ENCODE results near the gene CLMN. TPM values are rescaled to one million over a fixed set of nuclear protein-coding genes. Genes with fewer than 3 reads are reported as not detected.

Gene CLMN, protein sequence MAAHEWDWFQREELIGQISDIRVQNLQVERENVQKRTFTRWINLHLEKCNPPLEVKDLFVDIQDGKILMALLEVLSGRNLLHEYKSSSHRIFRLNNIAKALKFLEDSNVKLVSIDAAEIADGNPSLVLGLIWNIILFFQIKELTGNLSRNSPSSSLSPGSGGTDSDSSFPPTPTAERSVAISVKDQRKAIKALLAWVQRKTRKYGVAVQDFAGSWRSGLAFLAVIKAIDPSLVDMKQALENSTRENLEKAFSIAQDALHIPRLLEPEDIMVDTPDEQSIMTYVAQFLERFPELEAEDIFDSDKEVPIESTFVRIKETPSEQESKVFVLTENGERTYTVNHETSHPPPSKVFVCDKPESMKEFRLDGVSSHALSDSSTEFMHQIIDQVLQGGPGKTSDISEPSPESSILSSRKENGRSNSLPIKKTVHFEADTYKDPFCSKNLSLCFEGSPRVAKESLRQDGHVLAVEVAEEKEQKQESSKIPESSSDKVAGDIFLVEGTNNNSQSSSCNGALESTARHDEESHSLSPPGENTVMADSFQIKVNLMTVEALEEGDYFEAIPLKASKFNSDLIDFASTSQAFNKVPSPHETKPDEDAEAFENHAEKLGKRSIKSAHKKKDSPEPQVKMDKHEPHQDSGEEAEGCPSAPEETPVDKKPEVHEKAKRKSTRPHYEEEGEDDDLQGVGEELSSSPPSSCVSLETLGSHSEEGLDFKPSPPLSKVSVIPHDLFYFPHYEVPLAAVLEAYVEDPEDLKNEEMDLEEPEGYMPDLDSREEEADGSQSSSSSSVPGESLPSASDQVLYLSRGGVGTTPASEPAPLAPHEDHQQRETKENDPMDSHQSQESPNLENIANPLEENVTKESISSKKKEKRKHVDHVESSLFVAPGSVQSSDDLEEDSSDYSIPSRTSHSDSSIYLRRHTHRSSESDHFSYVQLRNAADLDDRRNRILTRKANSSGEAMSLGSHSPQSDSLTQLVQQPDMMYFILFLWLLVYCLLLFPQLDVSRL
- 37.0 TPM for total RNA-seq (2013)
- polyA plus RNA-seq: 10 to 100 TPM; 22.0 to 33.7 (median 23.2) TPM
- 12.1 and 14.6 TPM in 2 replicates for polyA minus RNA-seq
- 24.3 to 236 (median 115) reads per million in 11 experiments for total RNA-seq

DNA sequence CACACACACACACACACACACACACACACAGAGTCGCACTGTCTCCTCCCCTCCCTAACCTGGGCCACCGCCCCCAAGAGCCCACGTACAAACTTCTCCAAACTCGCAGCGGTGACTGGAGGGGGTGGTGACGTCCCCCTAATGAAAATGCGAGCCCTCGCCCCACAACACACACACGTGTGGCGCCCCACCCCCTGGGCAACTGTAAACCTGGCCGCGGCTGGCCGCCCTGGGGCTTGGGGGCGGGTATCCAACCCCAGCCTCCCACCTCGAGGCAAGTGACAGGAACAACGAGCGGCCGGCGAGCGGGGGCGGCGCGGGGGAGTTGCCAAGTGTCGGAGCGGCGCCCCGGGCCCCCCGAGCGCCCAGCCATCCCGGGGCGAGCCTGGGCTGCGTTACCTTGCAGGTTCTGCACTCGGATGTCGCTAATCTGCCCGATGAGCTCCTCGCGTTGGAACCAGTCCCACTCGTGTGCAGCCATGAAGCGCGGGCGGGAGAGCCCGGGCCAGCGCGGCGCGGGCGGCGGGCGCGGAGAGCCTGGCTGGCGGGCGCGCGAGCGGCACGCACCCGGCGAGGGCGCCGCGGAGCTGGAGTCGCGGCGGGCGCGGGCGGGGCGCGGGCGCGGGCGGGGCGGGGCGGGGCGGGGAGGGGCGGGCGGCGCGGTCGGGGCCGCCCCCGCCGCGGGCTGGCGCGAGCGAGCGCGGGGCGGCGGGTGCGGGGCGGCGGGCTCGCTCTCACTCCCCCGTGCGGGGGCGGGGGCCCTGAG is at the start of gene CLMN:
Gene CLMN, minus strand, starts transcription at position 597 of the 766 bp plus-strand sequence. Its CDS starts 116 bp downstream, at position 481.
- no peaks in the 10 kb centered on the region for H3K27me3 ChIP-seq (ENCODE audit: control insufficient read depth in 2 of 2, insufficient read depth in 2 of 2, low read length in 2 of 2)
- peaks cover 30% of the 10 kb centered on the region for H3K79me2 ChIP-seq (ENCODE audit: insufficient read depth, low read length)
- Mint-ChIP-seq H3K9me3 (peaks cover 0 to 2% (median 0%) of the 10 kb centered on the region in 7 donors), H3K27me3 (ENCODE audit: low read depth in 3 of 3) (peaks cover 2 to 21% (median 7%) of the 10 kb centered on the region in 3 donors), H3K36me3 (peaks cover 9 to 16% of the 10 kb centered on the region in 2 donors), H3K27ac (peak within 1 kb of the TSS; percentile 85 to 96 (median 89)), H3K4me1 (peaks cover 82% of the 10 kb centered on the region), H3K4me3 (peak within 1 kb of the TSS; percentile 90 to 95)
- DNase-seq: peak; percentile 40 to 56 (median 52)
- H3K4me3 ChIP-seq (replicated peaks in 1 of 3; ENCODE audit: low read depth in 2 of 3, low read length in 3 of 3): peak within 1 kb of the TSS; percentile 69 to 84 (median 75)
- peak within 1 kb of the TSS; percentile 94 for H3K4me2 ChIP-seq (replicated peaks; ENCODE audit: extremely low read depth, low read length, poor library complexity, severe bottlenecking)
- intact Hi-C loops (cut with micrococcal nuclease): loop anchor here (5.0 to 10.0 kb wide), 4 partner anchors 38 to 195 kb away; partner anchors contain the start of gene SYNE3 (in 1 of the 2)
- no peaks in the 10 kb centered on the region for H3K36me3 ChIP-seq (replicated peaks in 1 of 2; ENCODE audit: control insufficient read depth in 1 of 2, insufficient read depth in 2 of 2, low read length in 2 of 2)
- peaks cover 77 to 80% of the 10 kb centered on the region in 2 donors for H3K4me1 ChIP-seq (ENCODE audit: control insufficient read depth in 1 of 2, insufficient read depth in 2 of 2, low read length in 2 of 2)
- TF ChIP-seq, protein P1, sequence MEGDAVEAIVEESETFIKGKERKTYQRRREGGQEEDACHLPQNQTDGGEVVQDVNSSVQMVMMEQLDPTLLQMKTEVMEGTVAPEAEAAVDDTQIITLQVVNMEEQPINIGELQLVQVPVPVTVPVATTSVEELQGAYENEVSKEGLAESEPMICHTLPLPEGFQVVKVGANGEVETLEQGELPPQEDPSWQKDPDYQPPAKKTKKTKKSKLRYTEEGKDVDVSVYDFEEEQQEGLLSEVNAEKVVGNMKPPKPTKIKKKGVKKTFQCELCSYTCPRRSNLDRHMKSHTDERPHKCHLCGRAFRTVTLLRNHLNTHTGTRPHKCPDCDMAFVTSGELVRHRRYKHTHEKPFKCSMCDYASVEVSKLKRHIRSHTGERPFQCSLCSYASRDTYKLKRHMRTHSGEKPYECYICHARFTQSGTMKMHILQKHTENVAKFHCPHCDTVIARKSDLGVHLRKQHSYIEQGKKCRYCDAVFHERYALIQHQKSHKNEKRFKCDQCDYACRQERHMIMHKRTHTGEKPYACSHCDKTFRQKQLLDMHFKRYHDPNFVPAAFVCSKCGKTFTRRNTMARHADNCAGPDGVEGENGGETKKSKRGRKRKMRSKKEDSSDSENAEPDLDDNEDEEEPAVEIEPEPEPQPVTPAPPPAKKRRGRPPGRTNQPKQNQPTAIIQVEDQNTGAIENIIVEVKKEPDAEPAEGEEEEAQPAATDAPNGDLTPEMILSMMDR (IDR thresholded peaks at IDR 0.05): no peak
- peak within 1 kb of the TSS; percentile 58 to 81 for H3K27ac ChIP-seq (ENCODE audit: low read depth in 1 of 2, low read length in 2 of 2)
- no peaks in the 10 kb centered on the region for H3K9me3 ChIP-seq (replicated peaks in 1 of 2; ENCODE audit: control insufficient read depth in 1 of 2, insufficient read depth in 1 of 2, low read length in 2 of 2)
- H3K9ac ChIP-seq (ENCODE audit: insufficient read depth, low read length, poor library complexity, severe bottlenecking): peak within 1 kb of the TSS; percentile 85
- H2AFZ ChIP-seq (ENCODE audit: insufficient read depth, low read depth, low read length, poor library complexity, severe bottlenecking): peak within 1 kb of the TSS; percentile 81
- WGBS (ENCODE audit: insufficient coverage): 0% methylated on average over 38 of the region's 98 CpGs
- H4K20me1 ChIP-seq (ENCODE audit: insufficient read depth, low read length): peaks cover 18% of the 10 kb centered on the region
